SKM-1 treated with dmso at 0.1 percent for 144 hours (cell line): Measurements from ENCODE around the gene MEI4.

Source experiments
- DNase-seq: peaks from one replicate; lab custom pipeline; 2025; ENCODE audit not compliant: unreplicated experiment; lab: John Stamatoyannopoulos, UW

The MEI4 gene

DNA sequence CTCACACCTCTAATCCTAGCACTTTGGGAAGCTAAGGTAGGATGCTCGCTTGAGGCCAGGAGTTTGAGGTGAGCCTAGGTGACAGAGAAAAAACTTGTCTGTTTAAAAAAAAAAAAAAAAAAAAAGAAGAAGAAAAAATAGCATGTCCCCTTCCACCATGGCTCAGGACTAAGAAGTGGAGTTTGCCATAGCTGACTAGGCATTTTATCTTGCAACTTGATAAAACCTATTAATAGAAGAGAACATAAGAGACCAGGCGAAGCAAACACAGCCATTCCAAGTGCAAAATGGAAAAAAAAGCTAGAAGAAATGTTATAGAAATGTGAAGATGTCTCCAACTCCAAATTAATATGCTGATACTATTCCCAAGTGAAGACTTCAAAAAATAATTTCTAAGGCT is 277.5 kb downstream of the MEI4 start:
- no peak for DNase-seq

DNA sequence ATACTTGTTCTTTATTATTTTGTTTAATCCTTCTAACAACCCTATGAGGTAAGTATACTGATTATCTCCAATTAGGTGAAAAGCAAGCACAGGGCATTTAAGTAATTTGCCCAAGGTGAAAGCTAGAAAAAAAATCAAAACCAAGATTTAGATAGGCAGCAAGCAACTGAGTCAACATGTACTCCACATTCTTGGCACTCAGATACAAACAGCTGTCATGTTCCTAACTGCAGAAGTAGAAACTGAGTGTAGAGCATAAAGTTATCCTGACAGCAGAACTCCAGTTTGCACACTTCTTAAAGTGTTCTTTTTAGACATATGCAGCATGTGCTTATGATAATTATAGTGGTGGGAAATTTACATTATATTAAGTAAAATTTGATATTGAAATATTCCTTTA is 278.1 kb downstream of the MEI4 start:
- no peak for DNase-seq

DNA sequence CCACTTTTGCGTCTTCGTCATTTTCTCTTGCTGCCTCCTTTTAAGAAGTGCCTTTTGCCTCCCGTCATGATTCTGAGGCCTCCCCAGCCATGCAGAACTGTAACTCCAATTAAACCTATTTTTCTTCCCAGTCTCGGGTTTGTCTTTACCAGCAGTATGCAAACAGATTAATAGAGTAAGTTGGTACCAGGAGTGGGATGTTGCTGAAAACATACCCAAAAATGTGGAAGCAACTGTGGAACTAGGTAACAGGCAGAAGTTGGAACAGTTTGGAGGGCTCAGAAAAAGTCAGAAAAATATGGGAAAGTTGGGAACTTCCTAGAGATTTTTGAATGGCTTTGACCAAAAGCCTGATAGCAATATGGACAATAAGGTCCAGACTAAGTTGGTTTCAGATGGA is 309.2 kb downstream of the MEI4 start:
- no peak for DNase-seq

DNA sequence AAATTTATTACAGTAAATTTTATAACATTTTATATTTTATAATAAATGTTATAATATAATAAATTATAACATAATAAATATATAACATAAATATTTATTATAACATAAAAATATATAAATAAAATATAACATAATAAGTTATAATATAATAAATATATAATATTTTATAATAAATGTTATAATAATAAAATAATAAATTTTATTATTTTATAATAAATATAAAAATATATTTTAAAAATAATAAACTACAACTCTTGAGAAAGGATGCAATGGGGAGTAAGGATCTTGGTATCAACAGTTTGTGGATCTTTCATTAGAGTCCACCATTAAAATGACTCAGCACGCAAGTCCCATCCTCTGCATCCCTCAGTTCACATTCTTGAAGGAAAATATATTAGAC is 312.6 kb downstream of the MEI4 start:
- no peak for DNase-seq

DNA sequence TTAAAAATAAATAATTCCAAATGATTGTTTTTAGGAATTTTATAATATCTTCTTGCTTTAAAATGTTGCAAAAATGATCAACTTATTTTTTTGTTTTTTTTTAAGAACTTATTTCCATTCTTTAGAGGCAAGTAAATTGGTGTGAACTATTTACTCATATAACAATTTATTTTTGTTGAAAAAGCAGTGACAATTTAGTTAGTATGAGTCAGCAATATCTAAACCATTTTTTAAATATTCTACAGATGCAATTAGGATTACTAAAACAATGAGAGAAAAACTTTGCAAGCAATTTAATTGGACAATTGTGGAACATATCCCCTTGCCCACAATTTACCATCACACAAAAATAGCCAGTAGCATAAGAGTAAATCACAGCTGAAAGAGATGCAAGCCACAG is 319.5 kb downstream of the MEI4 start:
- DNase-seq = no peak
